Omental fat pad (tissue), 4 donors: Measurements from ENCODE around the gene COMP. TPM values are rescaled to one million over a fixed set of nuclear protein-coding genes. Genes with fewer than 3 reads are reported as not detected.

ENCODE experiments used
- ATAC-seq: fragments of 150-250 bp; one replicate; pipeline ENCODE4 v1.9.1; 2016; ENCODE audit warnings: mild to moderate bottlenecking, moderate library complexity; ENCODE audit not compliant: low FRiP score
- DNase-seq: peaks from one replicate; pipeline ENCODE4 v3.0.0-alpha.2; 2019; ENCODE audit warnings: low spot score
- total RNA-seq, 4 donors: library from RNA; depleted of rRNA; stranded (reverse); fragments of >200 nt; gene quantifications; one replicate each; pipeline ENCODE4 v1.1.0, GENCODE V29; 2016
- TF ChIP-seq, protein P1 (sequence below), 3 donors: fragments of 450-650 bp; IDR thresholded peaks; one replicate each; pipeline ENCODE4 v1.5.1; 2016 to 2017; ENCODE audit warnings: antibody characterized with exemption in 3 of 3, mild to moderate bottlenecking in 3 of 3, moderate library complexity in 2 of 3

COMP gene
- total RNA-seq, 4 donors from 2014 or later, result 1.1 to 1.9 (median 1.3) TPM

DNA sequence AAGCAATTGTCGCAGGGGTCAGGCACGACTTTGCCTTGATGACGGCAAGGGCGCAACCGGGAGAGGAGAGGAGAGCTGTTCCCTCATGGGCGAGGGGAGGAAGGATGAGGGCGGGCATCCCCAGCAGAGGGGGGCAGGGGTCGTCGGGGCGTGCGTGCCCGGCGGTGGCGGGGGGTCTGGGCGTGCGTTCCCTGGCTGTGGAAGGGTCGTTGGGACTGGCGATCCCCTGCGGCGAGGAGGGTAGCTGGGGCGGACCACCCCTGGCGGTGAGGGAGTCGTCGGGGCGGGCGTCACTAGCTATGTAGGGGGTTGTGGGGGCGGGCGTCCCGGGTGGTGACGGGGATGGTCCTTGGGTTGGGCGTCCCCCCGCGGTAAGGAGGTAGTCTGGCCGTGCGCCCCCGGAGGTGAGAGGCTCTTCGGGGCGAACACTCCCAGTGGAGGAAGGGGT lies 1.7 kb downstream of the COMP start:
- ATAC-seq, result no peak
- no peak for DNase-seq
- TF ChIP-seq, protein P1, sequence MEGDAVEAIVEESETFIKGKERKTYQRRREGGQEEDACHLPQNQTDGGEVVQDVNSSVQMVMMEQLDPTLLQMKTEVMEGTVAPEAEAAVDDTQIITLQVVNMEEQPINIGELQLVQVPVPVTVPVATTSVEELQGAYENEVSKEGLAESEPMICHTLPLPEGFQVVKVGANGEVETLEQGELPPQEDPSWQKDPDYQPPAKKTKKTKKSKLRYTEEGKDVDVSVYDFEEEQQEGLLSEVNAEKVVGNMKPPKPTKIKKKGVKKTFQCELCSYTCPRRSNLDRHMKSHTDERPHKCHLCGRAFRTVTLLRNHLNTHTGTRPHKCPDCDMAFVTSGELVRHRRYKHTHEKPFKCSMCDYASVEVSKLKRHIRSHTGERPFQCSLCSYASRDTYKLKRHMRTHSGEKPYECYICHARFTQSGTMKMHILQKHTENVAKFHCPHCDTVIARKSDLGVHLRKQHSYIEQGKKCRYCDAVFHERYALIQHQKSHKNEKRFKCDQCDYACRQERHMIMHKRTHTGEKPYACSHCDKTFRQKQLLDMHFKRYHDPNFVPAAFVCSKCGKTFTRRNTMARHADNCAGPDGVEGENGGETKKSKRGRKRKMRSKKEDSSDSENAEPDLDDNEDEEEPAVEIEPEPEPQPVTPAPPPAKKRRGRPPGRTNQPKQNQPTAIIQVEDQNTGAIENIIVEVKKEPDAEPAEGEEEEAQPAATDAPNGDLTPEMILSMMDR (IDR thresholded peaks at IDR 0.05), result no peak

DNA sequence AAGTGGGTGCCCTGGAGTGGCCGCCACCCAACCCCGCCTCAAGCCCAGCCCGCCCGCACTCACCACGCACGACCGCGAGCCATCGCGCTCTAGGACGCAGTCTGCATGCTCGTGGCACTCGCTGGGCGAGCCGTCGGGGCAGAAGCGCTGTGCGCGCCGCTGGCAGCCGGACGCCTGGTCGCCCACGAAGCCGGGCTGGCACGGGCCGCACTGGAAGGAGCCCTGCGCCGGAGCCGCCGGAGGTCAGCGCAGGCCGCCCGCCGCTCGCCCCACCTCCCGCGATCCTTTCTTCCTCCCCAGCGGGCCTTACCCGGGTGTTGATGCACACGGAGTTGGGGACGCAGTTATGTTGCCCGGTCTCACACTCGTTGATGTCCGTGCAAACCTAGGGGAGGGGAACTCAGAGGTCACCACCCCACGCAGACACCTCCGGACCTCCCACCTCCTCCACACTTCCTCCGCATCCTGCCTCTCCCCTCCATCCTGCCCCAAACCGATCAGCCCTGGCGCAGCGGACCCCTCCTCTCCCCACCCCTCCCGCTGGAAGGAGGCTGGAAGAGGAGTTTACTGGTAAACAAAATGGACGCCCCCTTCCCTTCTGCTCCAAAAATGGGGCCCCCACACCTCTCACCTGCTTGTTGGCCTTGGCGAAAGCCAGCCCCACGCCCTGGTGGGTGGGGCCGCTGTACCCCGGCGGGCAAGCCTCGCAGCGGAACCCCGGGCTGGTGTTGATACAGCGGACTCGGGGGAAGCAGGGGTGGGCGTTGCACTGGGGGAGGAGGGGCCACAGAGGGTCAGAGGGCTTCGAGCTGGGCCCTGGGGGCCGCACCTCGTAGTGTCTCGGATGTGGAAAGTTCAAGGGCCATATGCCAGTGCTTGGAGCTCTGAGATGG lies 2.3 kb downstream of the COMP start:
- TF ChIP-seq, protein P1 (IDR thresholded peaks at IDR 0.05), result no peak
- DNase-seq, result no peak
- ATAC-seq, result no peak

DNA sequence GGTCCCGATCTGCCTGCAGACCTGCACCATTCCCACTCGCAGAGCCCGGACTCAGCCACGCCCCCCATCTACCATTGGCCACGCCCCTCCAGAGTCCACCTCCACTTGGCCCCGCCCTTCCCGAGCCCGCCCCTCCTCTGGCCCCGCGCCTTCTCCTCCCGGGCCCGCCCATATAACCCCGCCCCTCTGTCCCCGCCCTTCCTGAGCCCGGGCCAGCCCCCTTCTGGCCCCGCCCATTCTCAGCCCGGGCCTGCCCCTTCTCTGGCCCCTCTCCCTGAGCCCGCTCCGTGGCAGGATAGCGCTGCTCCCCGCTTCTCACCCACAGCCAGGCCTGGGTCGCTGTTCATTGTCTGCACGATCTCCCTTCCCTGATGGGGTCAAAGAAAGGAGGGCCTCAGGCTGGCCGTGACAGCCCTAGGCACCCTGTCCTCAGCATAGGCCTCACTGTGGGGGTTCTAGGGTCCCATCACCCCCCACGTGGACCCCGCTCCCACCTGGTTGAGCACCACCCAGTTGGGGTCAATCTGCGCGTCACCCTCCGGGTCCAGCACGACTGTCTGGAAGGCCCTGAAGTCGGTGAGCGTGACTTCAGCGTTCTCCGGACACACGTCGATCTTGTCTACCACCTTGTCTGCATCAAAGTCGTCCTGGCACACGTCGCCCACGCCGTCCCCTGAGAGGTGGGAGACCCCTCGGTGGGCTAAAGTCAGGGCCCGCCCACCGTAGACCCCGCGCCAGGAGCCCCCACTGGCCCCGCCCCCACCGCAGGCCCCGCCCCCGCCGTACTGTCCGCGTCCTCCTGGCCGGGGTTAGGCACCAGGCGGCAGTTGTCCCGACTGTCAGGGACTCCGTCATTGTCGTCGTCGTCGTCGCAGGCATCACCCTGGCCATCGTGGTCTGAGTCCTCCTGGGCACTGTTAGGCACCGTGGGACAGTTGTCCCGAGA lies 5.7 kb downstream of the COMP start:
- TF ChIP-seq, protein P1 (IDR thresholded peaks at IDR 0.05), result no peak
- DNase-seq (peak; percentile 48), ATAC-seq (peak; percentile 51)

DNA sequence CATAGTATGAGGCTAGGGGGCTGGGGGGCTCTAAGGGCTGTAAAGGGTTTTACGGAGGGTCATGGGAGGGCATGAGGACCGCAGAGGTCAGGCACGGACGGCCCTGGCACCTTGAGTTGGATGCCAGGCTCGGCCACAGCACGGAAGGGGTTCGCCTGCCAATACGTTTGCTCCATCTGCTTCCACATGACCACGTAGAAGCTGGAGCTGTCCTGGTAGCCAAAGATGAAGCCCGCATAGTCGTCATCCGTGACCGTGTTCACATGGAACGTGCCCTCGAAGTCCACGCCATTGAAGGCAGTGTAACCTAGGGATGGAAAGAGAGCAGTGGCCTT lies 6.4 kb downstream of the COMP start:
- ATAC-seq, result no peak
- TF ChIP-seq, protein P1 (IDR thresholded peaks at IDR 0.05), result no peak

DNA sequence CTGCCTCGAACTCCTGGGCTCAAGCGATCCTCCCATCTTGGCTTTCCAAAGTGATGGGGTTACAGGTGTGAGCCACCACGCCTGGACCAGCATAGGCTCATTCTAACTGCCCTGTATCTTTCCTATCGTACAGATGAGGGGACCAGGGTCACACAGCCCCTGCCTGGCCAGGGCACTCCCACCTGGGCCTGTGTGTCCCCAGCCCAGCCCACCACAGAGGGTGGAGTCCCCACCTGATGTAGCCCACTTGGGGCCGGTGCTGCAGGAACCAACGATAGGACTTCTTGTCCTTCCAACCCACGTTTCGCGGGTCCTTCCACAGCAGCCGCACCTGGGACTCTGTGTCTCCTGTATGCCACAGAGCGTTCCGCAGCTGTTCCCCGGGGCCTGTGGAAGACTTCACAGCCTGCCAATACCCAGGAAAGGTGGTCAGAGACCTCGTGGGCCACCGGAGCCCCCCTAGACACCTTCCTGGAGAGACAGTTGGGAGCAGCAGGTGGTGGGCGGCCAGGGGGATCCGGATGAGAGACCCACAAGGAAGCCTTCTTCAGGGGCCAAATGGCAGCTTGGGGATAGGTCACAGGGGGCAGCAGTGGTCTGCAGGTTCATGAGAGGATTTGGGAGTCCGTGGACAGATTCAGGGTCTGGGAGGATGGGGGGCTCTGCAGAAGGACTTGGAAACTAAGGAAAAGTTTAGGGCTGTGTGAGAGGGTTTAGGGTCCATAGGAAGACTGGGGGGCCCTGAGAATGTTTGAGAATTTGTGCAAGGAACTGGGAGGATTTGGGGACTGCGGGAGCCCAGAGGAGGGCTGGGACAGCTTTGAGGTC lies 6.9 kb downstream of the COMP start:
- no peak for DNase-seq
- no peak for ATAC-seq

More for the DNA sequence above, 6.4 kb downstream of the COMP start:
- no peak for DNase-seq

More for the DNA sequence above, 6.9 kb downstream of the COMP start:
- TF ChIP-seq, protein P1 (IDR thresholded peaks at IDR 0.05), result no peak
